T47D (cell line): Measurements from ENCODE around the gene UBN2.
"Not testable (repeated sequence)": the region's sequence is repeated elsewhere in the genome, so short reads cannot be mapped to it uniquely, and the experiment has no call there.

Source experiments
- DNase-seq, 2 experiments: peaks; one replicate each; pipeline versions ENCODE4 v3.0.0 to v3.0.0-alpha.2; 2011 to 2012; ENCODE audit warnings: low read depth in 1 of 2, low spot score in 1 of 2
- JUND ChIP-seq: IDR thresholded peaks from 2 replicates; pipeline ENCODE4 v1.6.1; 2012; ENCODE audit warnings: low read depth
- in situ Hi-C: cut with HindIII; loops from 2 replicates; pipeline ENCODE4 v1.10.0; 2016; ENCODE audit warnings: low sequenced_read_pairs, low pct_unique_long_range_greater_than_20kb

UBN2 gene

GRCh38 chr7:139330333-139331030 lies 99.4 kb downstream of the UBN2 start:
- in situ Hi-C loops = no loop called here
- no peak for TF ChIP-seq JUND
- DNase-seq = no peak

- no peak for DNase-seq
- in situ Hi-C loops = no loop called here
- TF ChIP-seq JUND = no peak
Measured at GRCh38 chr7:139332697-139333359, 101.8 kb downstream of the UBN2 start.

GRCh38 chr7:139333443-139333842 lies 102.4 kb downstream of the UBN2 start:
- DNase-seq, in situ Hi-C loops: not testable (repeated sequence)

- in situ Hi-C loops = no loop called here
Measured at GRCh38 chr7:139334399-139335150, 103.5 kb downstream of the UBN2 start.

GRCh38 chr7:139339025-139339424 lies 108.0 kb downstream of the UBN2 start:
- no peak for DNase-seq
- in situ Hi-C loops = no loop called here
- TF ChIP-seq JUND = no peak

More at GRCh38 chr7:139334399-139335150, 103.5 kb downstream of the UBN2 start:
- DNase-seq = no peak
- no peak for TF ChIP-seq JUND

GRCh38 chr7:139339698-139340036 lies 108.6 kb downstream of the UBN2 start:
- in situ Hi-C loops = no loop called here
- DNase-seq = no peak
- TF ChIP-seq JUND = no peak

- peak; percentile 73 to 99 for DNase-seq
- TF ChIP-seq JUND = 0 out of 2 replicates have a peak, but pooled peaks have one; percentile 14
- in situ Hi-C loops = no loop called here
Measured at GRCh38 chr7:139340037-139340807, 109.2 kb downstream of the UBN2 start.

- no peak for TF ChIP-seq JUND
- in situ Hi-C loops = no loop called here
- DNase-seq = no peak
Measured at GRCh38 chr7:139340808-139341057, 109.7 kb downstream of the UBN2 start.

- TF ChIP-seq JUND = no peak
- DNase-seq = peak; percentile 17 to 92
- in situ Hi-C loops = no loop called here
Measured at GRCh38 chr7:139341058-139341775, 110.2 kb downstream of the UBN2 start, which contains the start of gene FMC1. Gene FMC1, plus strand, starts transcription at chr7:139341337. Its CDS starts 48 bp downstream, at chr7:139341385.

- peak in 1 of 2 experiments; percentile 45 for DNase-seq
- TF ChIP-seq JUND = no peak
- in situ Hi-C loops = no loop called here
Measured at GRCh38 chr7:139341776-139342226, 110.8 kb downstream of the UBN2 start.

GRCh38 chr7:139345042-139345441 lies 114.0 kb downstream of the UBN2 start:
- no peak for TF ChIP-seq JUND
- no peak for DNase-seq
- in situ Hi-C loops = no loop called here

GRCh38 chr7:139351027-139351426 lies 120.0 kb downstream of the UBN2 start:
- TF ChIP-seq JUND = no peak
- in situ Hi-C loops = no loop called here
- DNase-seq = no peak
